SKM-1 treated with dmso at 0.1 percent for 144 hours (cell line): ENCODE data around the gene SHB.
"Not testable (repeated sequence)": the region's sequence is repeated elsewhere in the genome, so short reads cannot be mapped to it uniquely, and the experiment has no call there.

ENCODE experiments used
- DNase-seq: peaks from one replicate; lab custom pipeline; 2025; ENCODE audit not compliant: unreplicated experiment; lab: John Stamatoyannopoulos, UW

Gene SHB

DNA sequence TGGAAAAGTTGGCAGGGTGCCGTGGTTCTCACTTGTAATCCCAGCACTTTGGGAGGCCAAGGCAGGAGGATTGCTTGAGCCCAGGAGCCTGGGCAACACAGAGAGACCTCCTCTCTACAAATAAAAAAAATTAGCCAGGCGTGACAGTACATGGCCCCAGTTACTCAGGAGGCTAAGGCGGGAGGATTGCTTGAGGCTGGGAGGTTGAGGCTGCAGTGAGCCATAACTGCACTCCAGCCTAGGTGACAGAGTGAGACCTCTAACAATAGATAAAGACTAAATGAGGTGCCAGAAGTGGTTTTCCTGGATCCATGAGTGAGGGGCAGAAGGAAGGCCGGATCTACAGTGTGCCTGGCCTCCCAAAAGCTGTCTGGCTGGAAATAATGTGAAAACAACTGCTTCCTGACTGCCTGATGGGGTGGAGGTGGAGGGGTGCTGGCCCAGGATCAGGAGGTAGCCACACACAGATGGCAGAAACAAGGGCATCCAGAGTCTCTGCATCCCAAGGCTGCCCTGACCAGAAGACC is 4.1 kb downstream of the SHB start:
- DNase-seq, result no peak

- DNase-seq, result no peak
These were observed 5.7 kb downstream of the SHB start for GRCh38 chr9:38063363-38063707.

GRCh38 chr9:38062498-38063362 is 6.3 kb downstream of the SHB start:
- no peak for DNase-seq

DNA sequence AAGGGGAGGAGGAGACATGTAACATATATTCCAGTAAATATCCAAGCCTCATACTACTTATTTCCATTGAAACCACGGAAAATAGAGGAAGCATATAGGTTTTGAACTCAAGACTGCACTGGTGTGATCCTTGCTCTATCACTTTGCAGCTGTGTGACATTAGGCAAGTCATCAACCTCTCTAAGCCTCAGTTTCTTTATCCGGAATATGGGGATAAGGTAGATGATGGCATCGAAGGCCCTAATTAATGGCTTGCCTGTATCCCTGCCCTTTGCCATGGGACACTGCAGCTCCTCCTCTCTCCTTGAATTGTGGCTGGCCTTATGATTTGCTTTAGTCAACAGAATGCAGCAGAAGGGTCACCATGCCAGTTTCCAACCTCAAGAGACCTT is 6.9 kb downstream of the SHB start:
- DNase-seq, result no peak

GRCh38 chr9:38061326-38061977 is 7.6 kb downstream of the SHB start:
- no peak for DNase-seq

DNA sequence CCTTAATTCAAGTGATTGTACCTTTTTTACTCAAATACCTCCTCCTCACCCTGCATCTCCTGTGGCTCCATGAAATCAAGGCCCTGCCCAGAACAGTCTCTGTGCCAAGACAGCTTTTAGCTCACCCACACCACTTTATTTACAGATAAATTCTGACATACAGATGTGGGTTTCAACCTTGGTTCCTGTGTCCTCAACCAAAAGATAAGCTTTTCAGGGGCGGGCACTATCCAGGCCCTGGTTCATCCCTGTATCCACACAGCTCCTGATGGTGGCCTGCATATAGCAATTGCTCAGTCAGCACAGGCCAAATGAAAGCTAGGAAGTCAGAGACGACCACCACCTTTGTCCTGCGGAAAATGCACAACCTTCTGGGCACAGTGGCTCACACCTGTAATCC is 8.3 kb downstream of the SHB start:
- no peak for DNase-seq

GRCh38 chr9:38059233-38059936 is 9.6 kb downstream of the SHB start:
- no peak for DNase-seq

- DNase-seq, result no peak
These were observed 10.4 kb downstream of the SHB start for GRCh38 chr9:38058452-38059232.

DNA sequence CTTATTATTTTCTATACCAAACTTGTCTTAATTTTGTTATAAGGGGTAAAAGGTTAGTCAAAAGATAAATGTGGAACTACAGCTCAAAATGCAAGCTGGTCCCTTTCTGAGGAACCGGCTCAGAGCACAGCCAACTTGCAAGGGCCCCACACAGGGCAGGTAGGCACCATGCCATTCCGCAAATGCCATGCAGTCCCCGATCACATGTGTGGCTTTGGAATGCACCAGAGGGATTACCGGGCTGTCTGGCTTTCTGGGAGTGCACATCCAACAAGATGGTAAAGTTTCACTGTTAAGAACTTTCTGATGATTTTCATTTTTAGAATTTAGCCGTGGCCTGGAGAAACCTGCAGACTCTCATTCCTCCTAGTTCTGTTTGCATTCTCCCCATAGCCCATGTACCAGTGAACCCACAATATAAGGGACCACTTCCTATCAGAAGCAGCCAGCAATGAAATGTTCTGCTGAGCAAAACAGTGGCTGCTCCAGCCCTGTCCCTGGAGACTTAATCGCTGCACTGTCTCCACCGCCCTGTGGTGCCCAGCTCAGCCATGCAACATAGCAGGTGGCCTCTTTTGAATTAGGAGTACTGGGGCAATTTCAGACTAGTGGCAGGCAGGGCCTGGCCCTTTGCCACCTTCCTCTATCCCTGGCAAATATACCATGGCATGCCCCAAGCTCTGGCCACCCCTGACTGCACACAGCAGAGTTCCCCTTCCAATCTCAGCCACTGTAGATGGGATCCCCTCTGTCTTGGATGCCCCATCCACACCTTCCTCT is 11.4 kb downstream of the SHB start:
- DNase-seq, result no peak

DNA sequence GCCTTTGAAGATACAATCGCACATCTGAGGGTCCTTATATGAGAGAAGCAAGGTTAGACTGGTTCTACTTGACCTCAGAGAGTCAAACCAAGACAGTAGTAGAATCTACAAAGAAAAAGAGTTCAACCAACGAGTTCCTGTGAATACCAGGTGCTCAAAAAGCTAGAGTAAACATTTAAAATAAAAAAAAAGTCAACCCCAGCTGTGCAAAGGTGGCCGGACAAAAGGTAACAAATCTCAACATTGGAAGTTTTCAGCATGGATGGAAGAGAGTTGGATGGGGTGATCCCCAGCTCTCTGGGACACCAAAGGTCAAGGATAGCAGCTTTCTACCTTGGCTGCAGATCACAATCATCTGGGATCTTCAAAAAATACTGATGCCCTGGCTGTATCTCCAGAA is 14.4 kb downstream of the SHB start:
- DNase-seq, result no peak

- DNase-seq, result no peak
These were observed 15.1 kb downstream of the SHB start for GRCh38 chr9:38053697-38054461.

GRCh38 chr9:38051780-38052546 is 17.1 kb downstream of the SHB start:
- no peak for DNase-seq

- DNase-seq, result no peak
These were observed 20.6 kb downstream of the SHB start for GRCh38 chr9:38048316-38048969.

- DNase-seq, result no peak
These were observed 21.5 kb downstream of the SHB start for GRCh38 chr9:38047301-38048251.

GRCh38 chr9:38046661-38047300 is 22.2 kb downstream of the SHB start:
- DNase-seq, result no peak

DNA sequence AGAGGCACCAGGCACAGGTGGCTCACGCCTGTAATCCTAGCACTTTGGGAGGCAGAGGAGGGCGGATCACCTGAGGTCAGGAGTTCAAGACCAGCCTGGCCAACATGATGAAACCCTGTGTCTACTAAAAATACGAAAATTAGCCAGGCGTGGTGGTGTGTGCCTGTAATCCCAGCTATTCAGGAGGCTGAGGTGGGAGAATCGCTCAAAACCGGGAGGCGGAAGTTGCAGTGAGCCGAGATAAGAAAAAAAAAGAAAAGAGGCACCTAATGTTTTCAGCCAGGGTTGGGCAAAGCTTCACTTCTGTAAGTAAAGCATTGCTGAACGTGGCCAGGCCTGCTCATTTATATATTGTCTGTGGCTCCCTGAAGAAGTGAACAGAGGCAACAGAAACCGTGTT is 23.1 kb downstream of the SHB start:
- DNase-seq, result not testable (repeated sequence)

GRCh38 chr9:38044706-38045105 is 24.3 kb downstream of the SHB start:
- no peak for DNase-seq
